ENCODE measurements around the gene OTUD7B. TPM values are rescaled to one million over a fixed set of nuclear protein-coding genes. Genes with fewer than 3 reads are reported as not detected.

OTUD7B gene
- total and polyA plus RNA-seq, 9 of the 15 experiments (the other 6 are each of a cell fraction or from before 2014, with no cell fraction given), result 0.96 to 18.8 (median 7.4) TPM

GRCh38 chr1:150034336-150034735 lies 23.8 kb upstream of the OTUD7B start (continued):
- TF ChIP-seq, protein P1, sequence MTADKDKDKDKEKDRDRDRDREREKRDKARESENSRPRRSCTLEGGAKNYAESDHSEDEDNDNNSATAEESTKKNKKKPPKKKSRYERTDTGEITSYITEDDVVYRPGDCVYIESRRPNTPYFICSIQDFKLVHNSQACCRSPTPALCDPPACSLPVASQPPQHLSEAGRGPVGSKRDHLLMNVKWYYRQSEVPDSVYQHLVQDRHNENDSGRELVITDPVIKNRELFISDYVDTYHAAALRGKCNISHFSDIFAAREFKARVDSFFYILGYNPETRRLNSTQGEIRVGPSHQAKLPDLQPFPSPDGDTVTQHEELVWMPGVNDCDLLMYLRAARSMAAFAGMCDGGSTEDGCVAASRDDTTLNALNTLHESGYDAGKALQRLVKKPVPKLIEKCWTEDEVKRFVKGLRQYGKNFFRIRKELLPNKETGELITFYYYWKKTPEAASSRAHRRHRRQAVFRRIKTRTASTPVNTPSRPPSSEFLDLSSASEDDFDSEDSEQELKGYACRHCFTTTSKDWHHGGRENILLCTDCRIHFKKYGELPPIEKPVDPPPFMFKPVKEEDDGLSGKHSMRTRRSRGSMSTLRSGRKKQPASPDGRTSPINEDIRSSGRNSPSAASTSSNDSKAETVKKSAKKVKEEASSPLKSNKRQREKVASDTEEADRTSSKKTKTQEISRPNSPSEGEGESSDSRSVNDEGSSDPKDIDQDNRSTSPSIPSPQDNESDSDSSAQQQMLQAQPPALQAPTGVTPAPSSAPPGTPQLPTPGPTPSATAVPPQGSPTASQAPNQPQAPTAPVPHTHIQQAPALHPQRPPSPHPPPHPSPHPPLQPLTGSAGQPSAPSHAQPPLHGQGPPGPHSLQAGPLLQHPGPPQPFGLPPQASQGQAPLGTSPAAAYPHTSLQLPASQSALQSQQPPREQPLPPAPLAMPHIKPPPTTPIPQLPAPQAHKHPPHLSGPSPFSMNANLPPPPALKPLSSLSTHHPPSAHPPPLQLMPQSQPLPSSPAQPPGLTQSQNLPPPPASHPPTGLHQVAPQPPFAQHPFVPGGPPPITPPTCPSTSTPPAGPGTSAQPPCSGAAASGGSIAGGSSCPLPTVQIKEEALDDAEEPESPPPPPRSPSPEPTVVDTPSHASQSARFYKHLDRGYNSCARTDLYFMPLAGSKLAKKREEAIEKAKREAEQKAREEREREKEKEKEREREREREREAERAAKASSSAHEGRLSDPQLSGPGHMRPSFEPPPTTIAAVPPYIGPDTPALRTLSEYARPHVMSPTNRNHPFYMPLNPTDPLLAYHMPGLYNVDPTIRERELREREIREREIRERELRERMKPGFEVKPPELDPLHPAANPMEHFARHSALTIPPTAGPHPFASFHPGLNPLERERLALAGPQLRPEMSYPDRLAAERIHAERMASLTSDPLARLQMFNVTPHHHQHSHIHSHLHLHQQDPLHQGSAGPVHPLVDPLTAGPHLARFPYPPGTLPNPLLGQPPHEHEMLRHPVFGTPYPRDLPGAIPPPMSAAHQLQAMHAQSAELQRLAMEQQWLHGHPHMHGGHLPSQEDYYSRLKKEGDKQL (CRISPR knock-in tag; IDR thresholded peaks at IDR 0.05; ENCODE audit: borderline replicate concordance), result no peak
- TF ChIP-seq THAP12 (CRISPR knock-in tag; IDR thresholded peaks at IDR 0.05) (no peak), ZNF79 (CRISPR knock-in tag; IDR thresholded peaks at IDR 0.05; ENCODE audit: low read depth) (no peak), SIRT6 (IDR thresholded peaks at IDR 0.05; ENCODE audit: low read depth, low read length) (no peak), KDM4B (IDR thresholded peaks at IDR 0.05; ENCODE audit: borderline replicate concordance in 2 of 2, low read depth in 1 of 2) (no peak), ZNF174 (CRISPR knock-in tag; IDR thresholded peaks at IDR 0.05) (no peak), SIN3A (IDR thresholded peaks at IDR 0.05; ENCODE audit: borderline replicate concordance in 2 of 2, control insufficient read depth in 1 of 2, low read depth in 2 of 2, low read length in 2 of 2) (no peak), BDP1 (IDR thresholded peaks at IDR 0.05; ENCODE audit: insufficient read depth, insufficient read length) (no peak), ARID4B (CRISPR knock-in tag; IDR thresholded peaks at IDR 0.05) (no peak)
- TF ChIP-seq, protein P2, sequence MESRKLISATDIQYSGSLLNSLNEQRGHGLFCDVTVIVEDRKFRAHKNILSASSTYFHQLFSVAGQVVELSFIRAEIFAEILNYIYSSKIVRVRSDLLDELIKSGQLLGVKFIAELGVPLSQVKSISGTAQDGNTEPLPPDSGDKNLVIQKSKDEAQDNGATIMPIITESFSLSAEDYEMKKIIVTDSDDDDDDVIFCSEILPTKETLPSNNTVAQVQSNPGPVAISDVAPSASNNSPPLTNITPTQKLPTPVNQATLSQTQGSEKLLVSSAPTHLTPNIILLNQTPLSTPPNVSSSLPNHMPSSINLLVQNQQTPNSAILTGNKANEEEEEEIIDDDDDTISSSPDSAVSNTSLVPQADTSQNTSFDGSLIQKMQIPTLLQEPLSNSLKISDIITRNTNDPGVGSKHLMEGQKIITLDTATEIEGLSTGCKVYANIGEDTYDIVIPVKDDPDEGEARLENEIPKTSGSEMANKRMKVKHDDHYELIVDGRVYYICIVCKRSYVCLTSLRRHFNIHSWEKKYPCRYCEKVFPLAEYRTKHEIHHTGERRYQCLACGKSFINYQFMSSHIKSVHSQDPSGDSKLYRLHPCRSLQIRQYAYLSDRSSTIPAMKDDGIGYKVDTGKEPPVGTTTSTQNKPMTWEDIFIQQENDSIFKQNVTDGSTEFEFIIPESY (CRISPR knock-in tag; IDR thresholded peaks at IDR 0.05), result no peak

Measured in K562 (cell line).